GM18909 (cell line): Measurements from ENCODE around the gene WDR91.

ENCODE experiments used
- ATAC-seq: cut with Tn5 transposase; IDR thresholded peaks from one replicate; pipeline ENCODE4 v1.9.1; 2021; ENCODE audit warnings: mild to moderate bottlenecking; ENCODE audit not compliant: unreplicated experiment, poor library complexity

WDR91 gene

GRCh38 chr7:135143885-135144668 is 67.2 kb downstream of the WDR91 start:
- ATAC-seq, result no peak
